Naive thymus-derived CD4-positive, alpha-beta T cell (primary cell): ENCODE results near the gene CASKIN1. TPM values are rescaled to one million over a fixed set of nuclear protein-coding genes. Genes with fewer than 3 reads are reported as not detected.

Experiments used
- ATAC-seq: fragments of 150-1000 bp; cut with Tn5 transposase; 2 replicates; pipeline ENCODE4 v1.10.0; 2021; ENCODE audit warnings: mild to moderate bottlenecking, moderate library complexity
- CTCF ChIA-PET: fragments of 350-600 bp; sonication (Branson Sonifier 250); formaldehyde crosslinking; loops from one replicate; lab custom pipeline; 2021; ENCODE audit warnings: antibody characterized with exemption; lab: Charles Lee
- POLR2A ChIA-PET: fragments of 350-600 bp; sonication (Branson Sonifier 250); formaldehyde crosslinking; loops from one replicate; lab custom pipeline; 2021; ENCODE audit warnings: antibody characterized with exemption, inconsistent platforms; lab: Charles Lee
- DNase-seq, 9 donors: peaks; one replicate each; pipeline versions ENCODE4 v3.0.0 to v3.0.0-alpha.2; 2020 to 2022; ENCODE audit warnings: mixed read lengths in 1 of 9
- H3K27ac ChIP-seq: one replicate; pipeline ENCODE4 v1.7.0; 2013; ENCODE audit warnings: mild to moderate bottlenecking, low read depth, low read length, moderate library complexity
- H3K27me3 ChIP-seq, 2 donors: one replicate each; pipeline ENCODE4 v1.7.0; 2013; ENCODE audit warnings: low read length in 2 of 2, mild to moderate bottlenecking in 2 of 2, moderate library complexity in 2 of 2; ENCODE audit not compliant: control insufficient read depth in 2 of 2, insufficient read depth in 2 of 2
- H3K36me3 ChIP-seq, 3 experiments: 1 replicate in 2 of 3; 2 replicates in 1 of 3; pipeline ENCODE4 v1.7.0; 2013; ENCODE audit warnings: low read length in 3 of 3, mild to moderate bottlenecking in 3 of 3, moderate library complexity in 1 of 3; ENCODE audit not compliant: insufficient read depth in 3 of 3, control insufficient read depth in 2 of 3
- H3K4me1 ChIP-seq, 2 donors: one replicate each; pipeline ENCODE4 v1.7.0; 2013; ENCODE audit warnings: low read length in 2 of 2, mild to moderate bottlenecking in 2 of 2, moderate library complexity in 1 of 2; ENCODE audit not compliant: control insufficient read depth in 2 of 2, insufficient read depth in 2 of 2
- H3K4me3 ChIP-seq: 2 replicates; pipeline ENCODE4 v1.7.0; 2013; ENCODE audit warnings: mild to moderate bottlenecking, low read length
- H3K9me3 ChIP-seq, 3 experiments: 1 replicate in 2 of 3; 2 replicates in 1 of 3; pipeline ENCODE4 v1.7.0; 2013; ENCODE audit warnings: low read length in 3 of 3; ENCODE audit not compliant: control insufficient read depth in 2 of 3
- H3K27ac Mint-ChIP-seq, 9 donors: one replicate each; pipeline ENCODE4 v1.8.0; 2020 to 2022; ENCODE audit warnings: mixed read lengths in 9 of 9, mild to moderate bottlenecking in 8 of 9, moderate library complexity in 5 of 9, inconsistent platforms in 2 of 9
- H3K27me3 Mint-ChIP-seq, 5 donors: one replicate each; pipeline ENCODE4 v1.8.0; 2021 to 2022; ENCODE audit warnings: mixed read lengths in 5 of 5, mild to moderate bottlenecking in 1 of 5
- H3K36me3 Mint-ChIP-seq, 5 donors: one replicate each; pipeline ENCODE4 v1.8.0; 2020 to 2022; ENCODE audit warnings: mixed read lengths in 5 of 5, mild to moderate bottlenecking in 3 of 5, inconsistent platforms in 1 of 5
- H3K4me1 Mint-ChIP-seq, 7 donors: one replicate each; pipeline ENCODE4 v1.8.0; 2020 to 2022; ENCODE audit warnings: mixed read lengths in 7 of 7, mild to moderate bottlenecking in 3 of 7, inconsistent platforms in 1 of 7
- H3K4me3 Mint-ChIP-seq, 10 donors: one replicate each; pipeline ENCODE4 v1.8.0; 2020 to 2022; ENCODE audit warnings: mild to moderate bottlenecking in 10 of 10, mixed read lengths in 10 of 10, moderate library complexity in 6 of 10, inconsistent platforms in 2 of 10
- H3K9me3 Mint-ChIP-seq, 11 donors: one replicate each; pipeline ENCODE4 v1.8.0; 2020 to 2022; ENCODE audit warnings: mixed read lengths in 11 of 11, mild to moderate bottlenecking in 4 of 11, inconsistent platforms in 1 of 11, moderate library complexity in 1 of 11
- intact Hi-C, 2 donors: fragments of 100-400 bp; cut with micrococcal nuclease; formaldehyde crosslinking; loops; one replicate each; pipeline ENCODE4 v1.15.1; 2023
- polyA plus RNA-seq, 2 donors: library from polyadenylated mRNA; unstranded; fragments of 300-500 nt; fragmentation: Illumina TruSeq; gene quantifications; one replicate each; pipeline ENCODE4 v1.2.3, GENCODE V29; 2021
- total RNA-seq, 6 experiments: library from RNA in 5 of 6; stranded (reverse) in 5 of 6; gene quantifications; 1 replicate in 5 of 6; 2 replicates in 1 of 6; pipeline ENCODE4 v1.2.3 and lab custom pipeline; 2021 to 2026

The CASKIN1 gene
- total and polyA plus RNA-seq, 7 experiments from 2014 or later: 0.19 TPM; not detected in 6

DNA sequence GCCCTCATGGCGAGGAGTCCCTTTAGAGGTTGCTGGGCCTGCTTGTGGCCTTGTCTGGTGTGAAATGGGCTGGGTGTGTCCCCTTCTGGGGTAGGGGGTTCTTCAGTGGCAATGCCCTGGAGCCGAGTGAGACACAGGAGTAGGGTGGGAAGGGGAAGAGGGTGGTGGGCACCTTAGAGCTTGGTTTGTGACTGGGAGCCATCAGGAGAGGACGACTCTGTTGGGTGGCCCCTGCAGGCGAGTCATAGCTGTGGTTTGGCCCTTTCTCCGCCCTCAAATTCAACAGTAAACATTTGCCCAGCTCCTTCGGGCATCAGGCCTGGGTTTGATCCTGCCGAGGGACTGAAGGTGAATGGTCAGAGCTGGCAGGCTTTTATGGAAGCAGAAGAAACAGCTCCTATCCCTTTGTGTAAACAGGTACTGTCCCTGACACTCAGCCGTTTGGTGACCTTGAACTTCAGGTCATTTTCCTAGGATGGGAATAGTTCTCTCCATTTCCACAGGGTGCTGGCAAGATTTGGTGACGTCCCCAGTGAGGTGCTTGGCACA lies 29.9 kb upstream of the CASKIN1 start:
- ChIA-PET POLR2A (interaction anchor here (0.6 to 1.6 kb wide), 6 partner anchors 10 to 1230 kb away, joined by 3 to 5 read pairs (median 4); partner anchors contain the start of genes ECI1, NUBP2, PGP and SPSB3), CTCF (no interaction called here)
- Histone ChIP-seq H3K36me3 (peaks cover 0 to 53% (median 10%) of the 10 kb centered on the region in 3 experiments), H3K4me1 (peaks cover 7 to 9% of the 10 kb centered on the region in 2 donors), H3K27ac (no peak overlapping the region), H3K4me3 (no peak overlapping the region), H3K9me3 (no peaks in the 10 kb centered on the region), H3K27me3 (no peaks in the 10 kb centered on the region)
- peak overlapping the region in 7 of 10 donors; percentile 19 to 65 (median 29) for H3K4me3 Mint-ChIP-seq
- intact Hi-C loops: loop anchor here (10.0 kb wide), 2 partner anchors 232 to 288 kb away; partner anchors contain the start of gene ATP6V0C (in 1 of the 2)
- H3K27me3 Mint-ChIP-seq: peaks cover 0 to 3% (median 0%) of the 10 kb centered on the region in 5 donors
- DNase-seq (no peak), ATAC-seq (no peak)
- H3K4me1 Mint-ChIP-seq: peaks cover 0 to 25% (median 19%) of the 10 kb centered on the region in 7 donors
- H3K9me3 Mint-ChIP-seq: no peaks in the 10 kb centered on the region
- no peak overlapping the region for H3K27ac Mint-ChIP-seq
- H3K36me3 Mint-ChIP-seq: peaks cover 0 to 12% (median 0%) of the 10 kb centered on the region in 5 donors

DNA sequence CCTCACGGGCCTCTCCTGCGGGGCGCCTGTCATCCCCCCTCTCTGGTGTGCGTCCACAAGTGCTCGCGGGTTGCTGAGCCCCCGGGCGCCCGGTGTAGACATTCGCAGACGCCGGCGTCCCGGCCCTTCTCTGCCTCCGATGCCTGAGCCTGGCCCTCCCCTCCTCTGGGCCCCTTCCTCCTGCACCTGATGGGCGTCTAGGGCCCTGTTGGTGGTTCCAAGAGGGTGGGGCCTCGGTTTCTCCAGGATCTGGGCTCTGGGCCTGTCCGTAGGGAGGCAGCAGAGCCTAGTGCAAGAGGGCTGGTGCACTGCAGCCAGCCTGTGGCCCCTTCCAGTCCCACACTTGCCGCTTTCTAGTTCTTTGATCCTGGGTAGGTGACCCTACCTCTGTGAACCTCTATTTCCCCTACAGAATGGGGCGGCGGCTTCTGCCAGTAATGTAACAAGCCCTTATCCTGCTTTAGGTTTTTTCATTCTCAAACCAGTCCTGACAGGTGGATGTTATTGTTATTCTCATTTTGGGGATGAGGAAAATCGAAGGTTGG lies 27.6 kb upstream of the CASKIN1 start:
- Histone ChIP-seq H3K27ac (peak overlapping the region; percentile 81), H3K4me3 (peak overlapping the region; percentile 81), H3K27me3 (no peaks in the 10 kb centered on the region), H3K4me1 (peaks cover 7 to 9% of the 10 kb centered on the region in 2 donors), H3K36me3 (peaks cover 0 to 30% (median 4%) of the 10 kb centered on the region in 3 experiments), H3K9me3 (no peaks in the 10 kb centered on the region)
- DNase-seq: peak in 1 of 9 donors; percentile 51
- no peaks in the 10 kb centered on the region for H3K9me3 Mint-ChIP-seq
- peak; percentile 5 for ATAC-seq
- H3K27me3 Mint-ChIP-seq: peaks cover 0 to 3% (median 0%) of the 10 kb centered on the region in 5 donors
- intact Hi-C loops: loop anchor here (1.0 to 10.0 kb wide), 14 partner anchors 9 to 308 kb away; partner anchors contain the start of genes CCNF (in 2 of the 2), ECI1 (in 2 of the 2), MLST8 (in 2 of the 2) and RNPS1 (in 2 of the 2)
- peak overlapping the region; percentile 79 to 91 (median 87) for H3K4me3 Mint-ChIP-seq
- peaks cover 0 to 7% (median 0%) of the 10 kb centered on the region in 5 donors for H3K36me3 Mint-ChIP-seq
- CTCF ChIA-PET: no interaction called here
- peak overlapping the region in 7 of 9 donors; percentile 43 to 83 (median 76) for H3K27ac Mint-ChIP-seq
- peaks cover 0 to 25% (median 19%) of the 10 kb centered on the region in 7 donors for H3K4me1 Mint-ChIP-seq
- POLR2A ChIA-PET: interaction anchor here (0.6 to 1.8 kb wide), 5 partner anchors 9 to 70 kb away, joined by 3 to 12 read pairs (median 4); partner anchors contain the start of genes PGP and TRAF7

- H3K9me3 ChIP-seq: no peaks in the 10 kb centered on the region
- CTCF ChIA-PET: no interaction called here
- intact Hi-C loops: loop anchor here (1.0 to 10.0 kb wide), 14 partner anchors 8 to 309 kb away; partner anchors contain the start of genes CCNF (in 2 of the 2), ECI1 (in 2 of the 2), MLST8 (in 2 of the 2) and RNPS1 (in 2 of the 2)
- peak within 1 kb of the TSS; percentile 81 for H3K4me3 ChIP-seq
- Mint-ChIP-seq H3K27me3 (peaks cover 0 to 3% (median 0%) of the 10 kb centered on the region in 5 donors), H3K4me1 (peaks cover 0 to 25% (median 19%) of the 10 kb centered on the region in 7 donors), H3K9me3 (no peaks in the 10 kb centered on the region), H3K36me3 (peaks cover 0 to 7% (median 0%) of the 10 kb centered on the region in 5 donors), H3K4me3 (peak within 1 kb of the TSS; percentile 79 to 91 (median 88)), H3K27ac (peak within 1 kb of the TSS; percentile 45 to 92 (median 86))
- H3K4me1 ChIP-seq: peaks cover 7 to 9% of the 10 kb centered on the region in 2 donors
- H3K27me3 ChIP-seq: no peaks in the 10 kb centered on the region
- H3K27ac ChIP-seq: peak within 1 kb of the TSS; percentile 81
- ATAC-seq: peak; percentile 99
- peaks cover 0 to 24% (median 0%) of the 10 kb centered on the region in 3 experiments for H3K36me3 ChIP-seq
- DNase-seq: peak; percentile 91 to 99 (median 97)
- POLR2A ChIA-PET: interaction anchor here (0.6 to 1.8 kb wide), 7 partner anchors 9 to 69 kb away, joined by 3 to 12 read pairs (median 4); partner anchors contain the start of genes MLST8, PGP and TRAF7
Observed at GRCh38 chr16:2223221-2223941, 27.0 kb upstream of the CASKIN1 start, which contains the start of gene E4F1. Gene E4F1 (plus strand): TSS chr16:2223591. CDS start chr16:2223614, 23 bp downstream.

- CTCF ChIA-PET: interaction anchor here (1.3 kb wide), 1 partner anchor 22 kb away, joined by 3 read pairs; no protein-coding TSS in a partner anchor
- no peaks in the 10 kb centered on the region for H3K36me3 ChIP-seq
- POLR2A ChIA-PET: interaction anchor here (1.2 to 3.8 kb wide), 3 partner anchors 10 to 252 kb away, joined by 3 to 50 read pairs (median 5); partner anchors contain the start of genes MLST8 and RPS2
- H3K27ac ChIP-seq: no peak overlapping the region
- Mint-ChIP-seq H3K4me1 (peaks cover 11 to 21% (median 17%) of the 10 kb centered on the region in 7 donors), H3K27me3 (no peaks in the 10 kb centered on the region), H3K9me3 (peaks cover 0 to 1% (median 0%) of the 10 kb centered on the region in 11 donors), H3K36me3 (no peaks in the 10 kb centered on the region), H3K4me3 (peak overlapping the region; percentile 27 to 89 (median 52)), H3K27ac (peak overlapping the region in 2 of 9 donors; percentile 22 to 66)
- no peak for ATAC-seq
- H3K9me3 ChIP-seq: no peaks in the 10 kb centered on the region
- DNase-seq: no peak
- H3K27me3 ChIP-seq: no peaks in the 10 kb centered on the region
- peaks cover 14 to 16% of the 10 kb centered on the region in 2 donors for H3K4me1 ChIP-seq
- intact Hi-C loops: no loop called here
- H3K4me3 ChIP-seq: no peak overlapping the region
Observed at GRCh38 chr16:2216330-2216729, 19.9 kb upstream of the CASKIN1 start.

DNA sequence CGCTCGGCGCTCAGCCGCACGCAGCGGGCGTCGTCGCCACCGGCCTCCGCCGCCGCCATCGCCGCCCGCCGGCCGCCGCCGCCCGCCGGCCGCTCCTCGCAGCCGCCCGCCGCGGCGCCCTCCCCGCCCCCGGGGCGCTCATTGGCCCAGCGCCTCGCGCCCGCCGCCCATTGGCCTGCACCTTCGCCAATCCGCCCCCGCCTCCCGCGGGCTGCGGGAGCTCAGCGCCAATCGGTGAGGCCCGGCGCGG lies 18.2 kb upstream of the CASKIN1 start, which contains the start of gene PGP:
TSS of gene PGP (minus strand) at position 122 of the 250 bp plus-strand sequence. CDS start at position 59, 63 bp downstream.
- no peaks in the 10 kb centered on the region for H3K9me3 ChIP-seq

More for the DNA sequence above, 18.2 kb upstream of the CASKIN1 start, which contains the start of gene PGP:
- Mint-ChIP-seq H3K36me3 (no peaks in the 10 kb centered on the region), H3K27ac (peak within 1 kb of the TSS; percentile 45 to 92 (median 88)), H3K4me1 (peaks cover 11 to 21% (median 17%) of the 10 kb centered on the region in 7 donors), H3K4me3 (peak within 1 kb of the TSS; percentile 77 to 94 (median 88)), H3K9me3 (peaks cover 0 to 1% (median 0%) of the 10 kb centered on the region in 11 donors), H3K27me3 (no peaks in the 10 kb centered on the region)
- H3K4me1 ChIP-seq: peaks cover 14 to 16% of the 10 kb centered on the region in 2 donors
- POLR2A ChIA-PET: interaction anchor here (0.6 to 3.8 kb wide), 21 partner anchors 8 to 1498 kb away, joined by 3 to 50 read pairs (median 4); partner anchors contain the start of genes AMDHD2, ATP6V0C, E4F1 and ECI1
- H3K4me3 ChIP-seq: peak within 1 kb of the TSS; percentile 90
- no peaks in the 10 kb centered on the region for H3K27me3 ChIP-seq
- peak; percentile 95 for ATAC-seq
- peak within 1 kb of the TSS; percentile 85 for H3K27ac ChIP-seq
- intact Hi-C loops: loop anchor here in 1 of 2 donors (2.0 kb wide), 2 partner anchors 54 to 250 kb away; partner anchors contain the start of genes RNPS1 and RPS2
- CTCF ChIA-PET: interaction anchor here (1.2 kb wide), 1 partner anchor 54 kb away, joined by 4 read pairs; no protein-coding TSS in a partner anchor
- peaks cover 0 to 7% (median 0%) of the 10 kb centered on the region in 3 experiments for H3K36me3 ChIP-seq
- no peak for DNase-seq
